GM10248 (cell line): ENCODE measurements around the gene STXBP6.

Source experiments
- CTCF ChIA-PET: fragments of 300-600 bp; sonication (Branson Sonifier 250); formaldehyde crosslinking; extraction: SDS; loops from one replicate; lab custom pipeline; 2021; ENCODE audit warnings: antibody characterized with exemption; lab: Yijun Ruan, JAX
- POLR2A ChIA-PET: fragments of 350-650 bp; sonication (Branson Sonifier 250); formaldehyde crosslinking; extraction: SDS; loops from one replicate; lab custom pipeline; 2020; ENCODE audit warnings: antibody characterized with exemption; lab: Yijun Ruan, JAX
- DNase-seq: peaks from one replicate; pipeline ENCODE4 v3.0.0; 2012; ENCODE audit errors: extremely low spot score
- TF ChIP-seq, protein P1 (sequence below): IDR thresholded peaks from 2 replicates; pipeline ENCODE4 v1.5.1; 2012; ENCODE audit warnings: mild to moderate bottlenecking, low read depth; ENCODE audit errors: extremely low read depth, missing control alignments, control extremely low read depth

The STXBP6 gene

DNA sequence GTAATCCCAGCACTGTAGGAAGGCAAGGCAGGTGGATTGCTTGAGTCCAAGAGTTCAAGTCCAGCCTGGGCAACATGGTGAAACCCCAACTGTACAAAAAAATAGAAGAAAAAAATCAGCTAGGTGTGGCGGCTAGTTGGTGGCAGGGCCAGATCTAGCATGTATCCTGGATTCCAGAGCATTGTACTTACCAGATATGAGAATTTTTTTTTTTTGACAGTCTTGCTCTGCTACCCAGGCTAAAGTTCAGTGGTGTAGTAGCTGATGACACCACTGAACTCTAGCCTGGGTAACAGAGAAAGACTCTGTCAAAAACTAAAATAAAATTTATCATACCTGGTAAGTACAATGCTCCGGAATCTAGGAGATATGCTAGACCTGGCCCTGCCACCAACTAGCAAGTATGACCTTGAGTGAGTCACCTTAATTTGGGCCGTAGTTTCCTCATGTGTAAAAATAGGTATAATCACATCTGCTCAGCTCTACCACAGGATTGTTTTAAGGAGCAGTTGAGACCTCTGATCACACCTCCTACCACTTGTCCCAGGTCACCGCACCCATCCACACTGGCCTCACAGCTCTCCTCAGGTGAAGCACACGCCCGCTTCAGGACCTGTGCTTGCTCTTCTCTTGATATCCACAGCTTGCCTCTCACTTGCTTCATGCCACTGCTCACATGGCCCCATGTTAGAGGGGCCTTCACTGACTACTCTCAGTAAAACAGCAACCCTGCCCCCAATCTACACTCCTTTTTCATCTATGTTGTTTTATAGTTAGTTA, 140.2 kb downstream of the STXBP6 start:
- ChIA-PET CTCF (interaction anchor here (1.4 to 1.5 kb wide), 2 partner anchors 14 to 28 kb away, joined by 3 read pairs; no protein-coding TSS in a partner anchor), POLR2A (no interaction called here)
- TF ChIP-seq, protein P1, sequence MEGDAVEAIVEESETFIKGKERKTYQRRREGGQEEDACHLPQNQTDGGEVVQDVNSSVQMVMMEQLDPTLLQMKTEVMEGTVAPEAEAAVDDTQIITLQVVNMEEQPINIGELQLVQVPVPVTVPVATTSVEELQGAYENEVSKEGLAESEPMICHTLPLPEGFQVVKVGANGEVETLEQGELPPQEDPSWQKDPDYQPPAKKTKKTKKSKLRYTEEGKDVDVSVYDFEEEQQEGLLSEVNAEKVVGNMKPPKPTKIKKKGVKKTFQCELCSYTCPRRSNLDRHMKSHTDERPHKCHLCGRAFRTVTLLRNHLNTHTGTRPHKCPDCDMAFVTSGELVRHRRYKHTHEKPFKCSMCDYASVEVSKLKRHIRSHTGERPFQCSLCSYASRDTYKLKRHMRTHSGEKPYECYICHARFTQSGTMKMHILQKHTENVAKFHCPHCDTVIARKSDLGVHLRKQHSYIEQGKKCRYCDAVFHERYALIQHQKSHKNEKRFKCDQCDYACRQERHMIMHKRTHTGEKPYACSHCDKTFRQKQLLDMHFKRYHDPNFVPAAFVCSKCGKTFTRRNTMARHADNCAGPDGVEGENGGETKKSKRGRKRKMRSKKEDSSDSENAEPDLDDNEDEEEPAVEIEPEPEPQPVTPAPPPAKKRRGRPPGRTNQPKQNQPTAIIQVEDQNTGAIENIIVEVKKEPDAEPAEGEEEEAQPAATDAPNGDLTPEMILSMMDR = no peak

GRCh38 chr14:24908592-24909236, 141.2 kb downstream of the STXBP6 start:
- ChIA-PET CTCF (interaction anchor here (0.9 to 1.0 kb wide), 2 partner anchors 11 to 16 kb away, joined by 3 read pairs; no protein-coding TSS in a partner anchor), POLR2A (no interaction called here)
- TF ChIP-seq, protein P1 = no peak

More for the DNA sequence above, 140.2 kb downstream of the STXBP6 start:
- DNase-seq = no peak

GRCh38 chr14:24904533-24904932, 145.4 kb downstream of the STXBP6 start:
- no peak for DNase-seq
- TF ChIP-seq, protein P1 = no peak
- ChIA-PET CTCF (no interaction called here), POLR2A (no interaction called here)

More at GRCh38 chr14:24908592-24909236, 141.2 kb downstream of the STXBP6 start:
- DNase-seq = no peak

DNA sequence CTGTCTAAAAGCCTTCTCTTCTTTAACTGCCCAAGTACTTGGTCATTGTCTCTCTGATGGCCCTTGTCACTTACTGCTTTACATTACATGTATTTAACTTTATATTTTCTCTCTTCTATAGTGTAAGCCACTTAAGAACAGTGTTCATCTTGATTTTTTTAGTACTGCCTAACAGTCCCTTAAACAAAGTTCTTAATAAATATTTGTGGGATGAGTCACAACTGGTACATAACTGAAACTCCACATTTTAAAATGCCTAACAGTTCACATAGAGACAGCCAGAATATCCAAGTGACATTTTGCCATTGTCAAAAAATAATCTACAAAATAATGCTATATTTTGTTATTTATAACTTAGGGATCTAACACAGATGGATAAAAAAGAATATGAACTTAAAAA, 146.6 kb downstream of the STXBP6 start:
- TF ChIP-seq, protein P1 = no peak

GRCh38 chr14:24900269-24901100, 149.5 kb downstream of the STXBP6 start:
- DNase-seq = no peak
- TF ChIP-seq, protein P1 = no peak

More for the DNA sequence above, 146.6 kb downstream of the STXBP6 start:
- ChIA-PET CTCF (interaction anchor here (1.9 kb wide), 1 partner anchor 17 kb away, joined by 4 read pairs; no protein-coding TSS in a partner anchor), POLR2A (no interaction called here)
- DNase-seq = no peak

DNA sequence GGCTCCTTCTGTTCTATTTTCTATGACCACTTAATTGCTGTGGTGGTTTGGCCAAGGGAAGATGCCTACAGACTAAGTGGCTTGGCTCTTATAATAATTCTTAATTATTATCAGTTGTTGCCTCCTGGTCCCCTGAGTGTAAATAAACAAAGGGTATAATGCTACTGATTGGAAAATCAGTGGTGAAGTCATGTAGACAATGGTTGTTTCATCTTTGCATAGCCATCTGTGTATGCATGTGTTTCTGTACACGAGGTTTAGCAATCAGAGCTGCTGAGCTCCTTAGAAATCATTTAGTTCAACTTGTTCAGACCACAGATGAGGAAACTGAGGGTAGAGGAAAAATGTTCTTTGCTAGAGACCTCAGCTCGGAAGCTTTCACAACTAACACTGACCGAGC, 152.2 kb downstream of the STXBP6 start:
- DNase-seq = no peak
- POLR2A ChIA-PET = no interaction called here
- CTCF ChIA-PET = no interaction called here
- TF ChIP-seq, protein P1 = no peak

More at GRCh38 chr14:24900269-24901100, 149.5 kb downstream of the STXBP6 start:
- ChIA-PET CTCF (interaction anchor here (0.7 kb wide), 1 partner anchor 14 kb away, joined by 3 read pairs; no protein-coding TSS in a partner anchor), POLR2A (no interaction called here)
